ENCODE measurements around the gene ARMC12.

The ARMC12 gene

DNA sequence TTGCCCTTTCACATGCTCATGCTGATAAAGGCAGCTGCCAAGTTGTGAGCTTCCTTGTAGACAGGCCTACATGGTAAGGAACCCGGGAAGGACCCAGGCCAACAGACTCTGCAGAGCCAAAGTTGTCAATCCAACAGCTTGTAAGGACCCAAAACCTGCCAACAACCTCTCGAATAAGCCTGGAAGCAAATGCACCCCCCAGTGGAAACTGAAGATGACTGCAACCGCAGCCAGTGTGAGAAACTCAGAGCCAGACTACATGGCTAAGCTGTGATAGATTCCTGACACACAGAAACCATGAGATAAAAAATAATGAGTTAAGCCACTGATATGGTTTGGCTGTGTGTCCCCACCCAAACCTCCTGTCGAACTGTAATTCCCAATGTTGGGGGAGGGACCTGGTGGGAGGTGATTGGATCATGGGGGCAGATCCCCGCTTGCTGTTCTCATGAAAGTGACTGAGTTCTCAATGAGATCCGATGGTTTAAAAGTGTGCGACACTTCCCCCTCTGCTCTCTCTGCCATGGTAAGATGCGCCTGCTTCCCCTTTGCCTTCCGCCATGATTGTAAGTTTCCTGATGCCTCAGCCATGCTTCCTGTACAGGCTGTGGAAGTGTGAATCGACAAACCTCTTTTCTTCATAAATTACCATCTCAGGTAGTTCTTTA lies 20.8 kb downstream of the ARMC12 start:
- H3K4me3 ChIP-seq (ENCODE audit: low read depth, low read length), result no peak overlapping the region
- TF ChIP-seq, protein P1, sequence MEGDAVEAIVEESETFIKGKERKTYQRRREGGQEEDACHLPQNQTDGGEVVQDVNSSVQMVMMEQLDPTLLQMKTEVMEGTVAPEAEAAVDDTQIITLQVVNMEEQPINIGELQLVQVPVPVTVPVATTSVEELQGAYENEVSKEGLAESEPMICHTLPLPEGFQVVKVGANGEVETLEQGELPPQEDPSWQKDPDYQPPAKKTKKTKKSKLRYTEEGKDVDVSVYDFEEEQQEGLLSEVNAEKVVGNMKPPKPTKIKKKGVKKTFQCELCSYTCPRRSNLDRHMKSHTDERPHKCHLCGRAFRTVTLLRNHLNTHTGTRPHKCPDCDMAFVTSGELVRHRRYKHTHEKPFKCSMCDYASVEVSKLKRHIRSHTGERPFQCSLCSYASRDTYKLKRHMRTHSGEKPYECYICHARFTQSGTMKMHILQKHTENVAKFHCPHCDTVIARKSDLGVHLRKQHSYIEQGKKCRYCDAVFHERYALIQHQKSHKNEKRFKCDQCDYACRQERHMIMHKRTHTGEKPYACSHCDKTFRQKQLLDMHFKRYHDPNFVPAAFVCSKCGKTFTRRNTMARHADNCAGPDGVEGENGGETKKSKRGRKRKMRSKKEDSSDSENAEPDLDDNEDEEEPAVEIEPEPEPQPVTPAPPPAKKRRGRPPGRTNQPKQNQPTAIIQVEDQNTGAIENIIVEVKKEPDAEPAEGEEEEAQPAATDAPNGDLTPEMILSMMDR (conservative IDR thresholded peaks at IDR 0.05; ENCODE audit: low read depth, low read length), result peak; percentile 83
- DNase-seq (ENCODE audit: low read depth), result peak; percentile 86

DNA sequence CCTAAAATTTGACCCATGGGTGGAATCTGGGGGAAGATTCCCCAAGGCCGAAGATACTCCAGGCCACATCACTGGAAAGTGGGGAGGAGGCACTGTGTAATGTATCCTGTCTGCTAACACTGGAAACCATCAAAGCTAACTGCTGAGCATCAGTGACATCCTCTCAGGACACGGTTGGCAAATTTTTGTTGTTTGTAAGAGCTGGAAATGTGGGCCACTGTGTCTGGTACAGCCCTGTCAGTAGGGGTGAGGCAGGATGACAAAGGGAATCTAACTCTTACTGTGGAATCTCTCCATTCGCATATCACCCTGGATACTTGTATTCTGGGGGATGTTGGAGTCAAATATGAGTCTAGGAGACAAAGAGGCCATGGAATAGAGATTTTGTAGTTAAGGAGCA lies 22.6 kb downstream of the ARMC12 start:
- TF ChIP-seq, protein P1 (conservative IDR thresholded peaks at IDR 0.05; ENCODE audit: low read depth, low read length), result no peak
- no peak overlapping the region for H3K4me3 ChIP-seq (ENCODE audit: low read depth, low read length)
- DNase-seq (ENCODE audit: low read depth), result no peak

DNA sequence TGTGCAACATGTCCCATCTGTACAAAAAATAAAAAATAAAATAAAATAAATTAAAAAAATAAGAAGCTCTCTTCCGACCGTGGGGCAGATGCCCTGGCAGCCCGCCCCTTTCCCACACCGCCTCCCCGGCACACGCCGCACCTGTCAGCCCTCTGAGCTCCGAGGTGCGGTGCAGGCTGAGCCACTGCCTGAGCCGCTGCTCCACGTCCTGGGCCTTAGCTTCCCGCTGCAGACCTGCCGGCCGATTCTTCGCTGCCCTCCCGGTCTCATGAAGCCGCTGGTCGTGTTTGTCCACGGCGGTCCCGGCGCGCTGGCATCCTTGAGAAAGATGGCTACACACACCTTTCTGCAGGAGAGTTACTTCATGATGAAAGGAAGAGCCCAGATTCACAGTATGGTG lies 28.9 kb downstream of the ARMC12 start:
- TF ChIP-seq, protein P1 (conservative IDR thresholded peaks at IDR 0.05; ENCODE audit: low read depth, low read length), result no peak
- H3K4me3 ChIP-seq (ENCODE audit: low read depth, low read length), result no peak overlapping the region
- DNase-seq (ENCODE audit: low read depth), result no peak

DNA sequence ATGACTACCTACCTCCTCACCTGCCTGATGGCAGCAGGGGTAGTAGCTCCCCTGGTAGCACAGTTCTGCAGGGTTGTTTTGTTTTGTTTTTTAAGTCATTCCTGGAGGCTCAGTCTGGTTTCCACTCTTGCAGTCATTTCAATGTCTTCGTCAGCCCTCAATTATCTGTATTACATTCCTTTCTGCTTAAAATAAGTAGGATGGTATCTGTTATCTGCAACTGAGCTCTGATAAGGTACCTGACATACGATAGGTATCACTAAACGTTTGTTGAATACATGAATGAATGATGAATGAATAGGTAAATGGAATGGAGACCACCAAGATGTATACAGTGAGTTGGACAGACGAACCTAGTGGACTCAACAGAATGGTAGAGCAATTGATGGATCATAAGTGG lies 32.4 kb downstream of the ARMC12 start:
- H3K4me3 ChIP-seq (ENCODE audit: low read depth, low read length), result no peak overlapping the region
- TF ChIP-seq, protein P1 (conservative IDR thresholded peaks at IDR 0.05; ENCODE audit: low read depth, low read length), result no peak
- no peak for DNase-seq (ENCODE audit: low read depth)

DNA sequence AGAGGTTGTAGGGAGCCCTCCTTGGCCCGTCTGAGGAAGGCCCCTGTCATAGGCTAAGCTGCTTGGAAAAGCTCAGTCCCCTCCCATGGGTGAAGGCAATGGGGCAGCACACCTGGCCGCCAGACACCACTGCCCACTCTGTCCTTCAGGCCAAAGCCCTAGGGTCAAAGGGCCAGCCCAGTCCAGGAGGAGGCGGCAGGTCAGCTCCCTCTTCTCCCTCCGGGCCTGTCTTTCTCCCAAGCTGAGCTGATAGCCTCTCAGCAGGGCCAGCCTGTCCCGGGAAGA lies 34.5 kb downstream of the ARMC12 start:
- DNase-seq (ENCODE audit: low read depth), result no peak
- no peak overlapping the region for H3K4me3 ChIP-seq (ENCODE audit: low read depth, low read length)
- TF ChIP-seq, protein P1 (conservative IDR thresholded peaks at IDR 0.05; ENCODE audit: low read depth, low read length), result no peak

DNA sequence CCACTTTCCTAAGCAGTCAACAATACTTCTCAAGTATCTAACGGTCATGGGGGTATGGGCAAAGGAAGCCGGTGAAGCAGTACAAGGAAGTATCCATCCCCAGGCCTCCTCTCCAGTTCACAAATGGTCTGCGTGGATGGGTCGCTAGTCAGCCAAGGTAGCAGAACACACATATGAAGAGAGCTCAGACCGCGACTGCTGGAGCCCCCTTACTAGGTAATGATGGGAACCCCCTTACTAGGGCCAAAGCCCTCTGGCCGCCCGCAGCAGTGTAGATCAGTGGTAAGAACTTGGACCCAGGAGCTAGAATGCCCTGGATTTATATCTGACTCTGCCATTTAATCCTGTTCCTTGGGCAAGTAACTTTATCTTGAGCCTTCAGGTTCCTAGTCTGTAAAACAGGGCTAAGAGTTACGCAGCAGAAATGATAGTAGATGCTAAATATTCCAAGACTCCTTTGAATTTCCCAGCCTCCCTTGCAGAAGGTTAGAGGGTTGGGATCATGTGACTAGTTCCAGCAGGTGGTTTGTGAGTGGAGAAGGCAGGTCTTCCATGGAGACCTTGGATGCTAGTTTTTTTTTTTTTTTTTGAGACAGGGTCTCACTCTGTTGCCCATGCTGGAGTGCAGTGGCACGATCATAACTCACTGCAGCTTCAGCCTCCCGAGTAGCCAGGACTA lies 37.4 kb downstream of the ARMC12 start:
- TF ChIP-seq, protein P1 (conservative IDR thresholded peaks at IDR 0.05; ENCODE audit: low read depth, low read length), result no peak
- H3K4me3 ChIP-seq (ENCODE audit: low read depth, low read length), result no peak overlapping the region
- DNase-seq (ENCODE audit: low read depth), result no peak

DNA sequence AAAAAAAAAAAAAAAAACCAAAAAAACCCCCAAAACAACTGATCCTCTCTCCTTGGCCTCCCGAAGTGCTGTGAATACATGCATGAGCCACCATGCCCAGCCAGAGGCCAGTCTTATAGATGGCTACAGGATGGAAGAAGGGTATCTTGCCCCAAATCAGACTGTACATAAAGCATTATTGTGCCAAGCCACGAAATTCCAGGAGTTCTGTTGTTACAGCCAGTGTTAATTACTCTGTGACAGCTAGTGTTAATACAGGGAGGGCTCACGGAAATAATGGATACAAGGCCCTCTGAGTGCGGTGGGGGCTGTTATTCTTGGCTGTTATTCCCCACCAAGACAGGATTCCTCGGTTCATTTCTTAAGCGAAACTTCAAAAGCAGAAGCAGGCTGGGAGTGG lies 38.2 kb downstream of the ARMC12 start:
- no peak for DNase-seq (ENCODE audit: low read depth)
- no peak overlapping the region for H3K4me3 ChIP-seq (ENCODE audit: low read depth, low read length)
- TF ChIP-seq, protein P1 (conservative IDR thresholded peaks at IDR 0.05; ENCODE audit: low read depth, low read length), result no peak
